Ureter (tissue), 1 donor: Measurements from ENCODE around the gene DSTYK. TPM values are rescaled to one million over a fixed set of nuclear protein-coding genes. Genes with fewer than 3 reads are reported as not detected.

Source experiments
- DNase-seq: peaks from one replicate; pipeline ENCODE4 v3.0.0-alpha.2; 2020; ENCODE audit warnings: low spot score
- total RNA-seq: library from RNA; stranded (reverse); gene quantifications from one replicate; pipeline ENCODE4 v1.2.4, GENCODE V29; 2023
- donor health status: DM: yes; HTN: yes; CAD: no.

Gene DSTYK, protein sequence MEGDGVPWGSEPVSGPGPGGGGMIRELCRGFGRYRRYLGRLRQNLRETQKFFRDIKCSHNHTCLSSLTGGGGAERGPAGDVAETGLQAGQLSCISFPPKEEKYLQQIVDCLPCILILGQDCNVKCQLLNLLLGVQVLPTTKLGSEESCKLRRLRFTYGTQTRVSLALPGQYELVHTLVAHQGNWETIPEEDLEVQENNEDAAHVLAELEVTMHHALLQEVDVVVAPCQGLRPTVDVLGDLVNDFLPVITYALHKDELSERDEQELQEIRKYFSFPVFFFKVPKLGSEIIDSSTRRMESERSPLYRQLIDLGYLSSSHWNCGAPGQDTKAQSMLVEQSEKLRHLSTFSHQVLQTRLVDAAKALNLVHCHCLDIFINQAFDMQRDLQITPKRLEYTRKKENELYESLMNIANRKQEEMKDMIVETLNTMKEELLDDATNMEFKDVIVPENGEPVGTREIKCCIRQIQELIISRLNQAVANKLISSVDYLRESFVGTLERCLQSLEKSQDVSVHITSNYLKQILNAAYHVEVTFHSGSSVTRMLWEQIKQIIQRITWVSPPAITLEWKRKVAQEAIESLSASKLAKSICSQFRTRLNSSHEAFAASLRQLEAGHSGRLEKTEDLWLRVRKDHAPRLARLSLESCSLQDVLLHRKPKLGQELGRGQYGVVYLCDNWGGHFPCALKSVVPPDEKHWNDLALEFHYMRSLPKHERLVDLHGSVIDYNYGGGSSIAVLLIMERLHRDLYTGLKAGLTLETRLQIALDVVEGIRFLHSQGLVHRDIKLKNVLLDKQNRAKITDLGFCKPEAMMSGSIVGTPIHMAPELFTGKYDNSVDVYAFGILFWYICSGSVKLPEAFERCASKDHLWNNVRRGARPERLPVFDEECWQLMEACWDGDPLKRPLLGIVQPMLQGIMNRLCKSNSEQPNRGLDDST
- 12.6 TPM for total RNA-seq

DNA sequence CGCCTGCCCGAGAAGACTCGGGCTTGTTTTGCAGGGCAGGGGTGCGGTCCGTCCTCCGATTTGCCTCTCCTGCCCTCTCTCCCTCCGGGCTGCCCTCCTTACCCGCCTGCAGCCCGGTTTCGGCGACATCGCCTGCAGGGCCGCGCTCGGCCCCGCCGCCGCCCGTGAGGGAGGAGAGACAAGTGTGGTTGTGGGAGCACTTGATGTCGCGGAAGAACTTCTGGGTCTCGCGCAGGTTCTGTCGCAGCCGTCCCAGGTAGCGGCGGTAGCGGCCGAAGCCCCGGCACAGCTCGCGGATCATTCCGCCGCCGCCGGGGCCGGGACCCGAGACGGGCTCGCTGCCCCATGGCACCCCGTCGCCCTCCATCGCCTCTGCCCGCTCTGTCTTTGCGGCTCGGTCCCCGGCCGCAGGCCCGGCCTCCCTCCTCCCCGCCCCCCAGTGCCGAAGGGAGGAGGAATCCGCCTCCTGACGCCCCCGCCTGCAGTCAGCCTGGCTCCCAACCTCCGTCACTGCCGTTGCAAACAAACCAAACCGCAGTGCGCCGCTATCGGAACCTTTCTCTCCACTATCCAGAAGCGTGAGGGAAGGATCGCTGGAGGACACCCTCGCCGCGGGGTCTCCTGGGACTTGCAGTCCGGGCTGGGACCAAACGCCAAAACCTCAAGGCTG is at the start of gene DSTYK:
DSTYK (minus strand) TSS at position 534 of the 670 bp plus-strand sequence; CDS start at position 367, 167 bp downstream.
- DNase-seq = peak; percentile 94

DNA sequence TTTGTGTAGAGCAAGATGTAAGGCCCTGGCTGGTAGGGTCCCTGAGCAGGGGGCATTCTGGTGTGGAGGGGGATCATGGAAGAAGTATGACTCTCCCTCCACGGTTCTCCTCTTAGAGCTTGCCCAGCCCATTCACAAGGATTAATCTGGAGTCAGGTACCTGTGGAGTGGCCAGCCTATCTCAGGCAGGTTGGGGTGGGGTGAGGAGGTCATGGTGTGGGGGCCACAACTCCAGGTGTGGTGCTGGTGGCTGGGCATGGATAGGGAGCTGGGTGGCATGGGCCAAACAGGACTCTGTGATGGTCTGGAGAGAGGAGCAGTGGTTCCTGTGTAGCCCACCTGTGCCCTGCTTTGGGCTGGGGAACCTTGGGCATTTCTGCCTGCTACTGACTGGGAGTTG is 48.5 kb upstream of the DSTYK start:
- DNase-seq = no peak

DNA sequence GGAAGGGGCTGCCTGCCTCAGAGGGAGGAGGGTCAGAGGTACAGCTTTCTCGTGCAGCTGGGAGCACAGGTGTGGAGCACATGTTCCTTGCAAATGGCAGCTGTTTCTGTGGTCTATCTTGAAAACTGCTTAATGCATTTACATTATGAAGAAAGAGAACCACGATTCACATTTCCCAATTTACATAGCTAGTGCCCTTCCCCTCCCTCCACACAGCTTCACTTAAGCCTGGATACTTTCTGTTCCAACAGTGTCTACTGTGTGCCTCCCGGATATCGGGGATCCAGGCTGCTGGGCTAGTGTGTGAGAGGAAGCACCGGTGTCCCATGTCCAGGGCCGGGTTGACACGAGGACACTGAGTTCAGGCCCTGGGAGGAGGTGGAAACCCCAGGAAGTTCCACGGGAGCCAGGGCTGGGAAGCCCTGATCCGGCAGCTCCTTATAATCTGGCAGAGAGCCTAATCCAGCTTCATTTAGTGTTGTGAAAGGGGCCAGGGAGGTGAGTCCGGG is 47.9 kb upstream of the DSTYK start:
- DNase-seq = no peak

DNA sequence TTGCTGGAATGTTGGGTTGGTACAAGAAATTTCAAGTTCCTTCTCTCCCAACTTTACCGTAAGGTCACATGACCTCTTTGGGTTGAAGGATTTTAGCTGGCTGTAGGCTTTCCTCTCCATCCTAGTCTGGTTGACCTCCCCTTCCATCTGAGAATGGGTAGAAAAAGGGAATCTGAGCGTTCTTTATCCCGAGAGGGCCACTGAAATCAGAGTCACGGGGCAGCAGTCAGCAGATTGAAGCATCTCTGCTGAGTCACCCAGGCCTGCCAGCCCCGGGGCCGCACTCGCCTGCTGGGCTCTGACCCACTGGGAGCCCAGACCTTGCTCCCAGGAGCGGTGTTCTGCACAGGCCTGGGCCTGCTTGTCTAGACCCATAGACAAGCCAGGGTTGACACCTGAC is 47.2 kb upstream of the DSTYK start:
- peak; percentile 59 for DNase-seq

DNA sequence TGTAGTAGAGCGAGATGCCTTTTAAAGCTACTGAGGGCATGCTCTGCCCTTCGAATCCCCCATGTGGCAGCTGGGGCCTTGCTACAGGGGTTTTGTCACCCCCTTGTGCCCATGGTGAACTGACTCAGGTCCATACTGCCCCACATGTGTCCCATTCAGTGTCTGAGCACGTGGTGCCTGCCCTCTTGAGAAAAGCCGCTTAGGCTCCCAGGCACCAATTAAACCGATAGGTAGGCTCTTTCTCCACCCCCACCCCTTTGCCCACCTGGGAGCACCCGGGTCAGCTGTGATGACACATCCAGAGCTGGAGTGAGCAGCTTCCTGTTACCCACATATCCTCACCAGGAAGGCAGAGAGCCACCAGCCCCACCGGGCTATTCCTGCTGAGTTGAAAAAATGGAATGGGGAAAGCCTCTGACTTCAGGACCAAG is 46.8 kb upstream of the DSTYK start:
- DNase-seq = no peak

DNA sequence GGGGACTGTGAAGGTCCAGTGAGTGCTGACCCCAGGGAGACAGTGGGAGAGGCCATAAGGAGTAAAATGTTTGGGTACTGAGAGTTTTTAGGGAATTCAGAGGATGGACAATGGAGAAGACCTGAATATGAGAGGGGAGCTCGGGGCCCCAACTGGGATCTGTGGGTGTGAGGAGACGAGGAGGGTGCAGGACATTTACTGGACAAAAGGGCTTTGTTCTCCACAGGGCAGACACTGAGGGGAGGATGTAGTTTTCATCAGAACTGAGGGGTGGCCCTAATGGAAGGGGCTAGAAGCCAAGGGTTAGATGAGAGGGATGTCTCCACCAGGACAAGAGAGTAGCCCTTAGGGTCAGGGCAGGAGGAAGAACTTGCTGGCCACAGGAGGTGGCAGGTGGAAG is 46.2 kb upstream of the DSTYK start:
- DNase-seq = no peak

DNA sequence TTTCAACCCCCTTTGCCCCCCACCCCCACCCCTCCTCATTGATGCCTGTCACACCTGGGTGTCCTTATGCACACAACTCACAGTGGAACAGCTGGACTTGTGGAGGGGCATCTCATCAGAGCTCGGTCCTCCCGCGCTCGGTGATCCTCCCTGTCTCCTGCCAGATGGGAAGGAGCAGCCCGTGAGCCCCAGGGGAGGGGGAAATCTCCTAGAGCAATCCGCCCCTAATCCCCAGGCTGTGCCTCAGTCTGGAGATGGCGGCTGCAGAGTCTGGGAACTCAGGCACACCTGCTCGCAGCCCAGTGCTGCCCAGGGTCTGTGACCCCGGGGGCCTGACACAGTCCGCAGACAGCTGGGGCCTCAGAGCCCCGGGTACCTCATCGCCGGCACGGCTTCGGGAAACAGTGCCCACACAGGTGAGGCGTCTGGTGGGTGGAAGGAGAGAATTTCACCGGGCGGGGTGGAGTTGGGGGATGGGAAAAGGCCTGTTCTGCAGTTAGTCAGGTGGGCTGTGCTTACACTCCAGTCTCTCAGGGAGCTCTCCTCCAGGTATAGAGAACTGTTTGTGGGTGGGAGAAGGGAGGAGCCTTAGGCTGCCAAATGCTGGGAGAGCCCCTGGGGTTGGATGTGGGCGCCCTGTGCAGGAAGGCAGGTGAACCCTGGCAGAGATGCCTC is 45.6 kb upstream of the DSTYK start:
- no peak for DNase-seq

DNA sequence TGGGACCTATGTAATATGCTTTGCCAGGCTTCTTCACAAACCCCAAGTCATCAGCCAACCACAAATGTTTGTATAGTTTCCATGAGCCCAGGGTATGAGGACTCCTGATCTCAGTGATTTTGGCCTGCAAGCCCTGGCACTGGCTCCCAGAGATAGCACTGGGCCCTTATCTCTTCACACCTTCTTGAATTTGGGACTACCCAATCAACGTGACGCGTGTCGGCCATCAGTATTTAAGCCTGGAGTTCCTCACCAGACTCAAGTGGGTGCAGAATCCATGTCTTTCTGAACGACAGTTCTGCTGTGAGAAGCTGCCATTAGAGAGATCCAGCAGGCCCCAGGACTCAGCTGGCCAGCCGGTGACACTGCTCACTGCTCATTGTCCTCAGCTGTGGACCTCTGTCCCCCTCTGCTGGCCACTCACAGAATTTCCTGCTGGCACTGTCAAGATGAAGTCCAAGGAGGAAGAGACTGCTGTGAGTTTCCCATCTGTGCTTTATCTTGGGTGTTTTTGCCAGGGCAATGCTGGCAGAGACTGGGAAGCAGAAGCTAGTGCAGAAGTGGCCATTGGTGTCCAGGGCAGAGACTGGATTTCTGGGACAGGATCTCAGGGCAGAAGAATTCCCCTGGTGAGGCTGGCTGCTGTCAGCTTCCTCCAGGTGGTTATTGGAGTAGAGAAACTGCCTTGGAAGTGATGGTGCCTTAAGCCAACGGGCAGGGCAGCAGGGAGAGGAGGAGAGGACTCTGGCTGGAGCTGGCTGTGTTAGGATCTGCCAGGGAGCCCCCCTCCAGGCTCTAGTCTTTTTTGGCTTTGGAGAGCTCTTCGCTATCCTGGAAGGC is 44.7 kb upstream of the DSTYK start:
- DNase-seq = peak; percentile 94

DNA sequence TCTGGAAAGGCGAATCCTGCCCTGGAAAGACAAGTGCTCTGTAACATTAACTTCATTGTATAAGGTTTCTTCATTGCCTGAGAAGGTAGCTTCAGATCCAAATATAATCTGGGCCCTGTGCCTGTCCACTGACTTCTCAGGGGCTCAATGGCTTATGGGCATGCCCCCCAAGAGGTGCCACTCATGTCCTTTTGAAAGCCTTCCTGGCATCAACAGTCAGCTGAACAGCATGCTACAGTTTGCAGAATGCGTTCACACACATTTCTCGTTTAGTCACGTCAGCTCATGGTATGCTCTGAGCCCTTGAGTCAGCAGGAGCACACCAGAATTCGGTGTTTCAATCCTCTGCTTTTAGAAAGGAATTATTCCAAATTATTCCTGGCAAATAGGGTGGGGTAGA is 40.1 kb upstream of the DSTYK start:
- DNase-seq = no peak

DNA sequence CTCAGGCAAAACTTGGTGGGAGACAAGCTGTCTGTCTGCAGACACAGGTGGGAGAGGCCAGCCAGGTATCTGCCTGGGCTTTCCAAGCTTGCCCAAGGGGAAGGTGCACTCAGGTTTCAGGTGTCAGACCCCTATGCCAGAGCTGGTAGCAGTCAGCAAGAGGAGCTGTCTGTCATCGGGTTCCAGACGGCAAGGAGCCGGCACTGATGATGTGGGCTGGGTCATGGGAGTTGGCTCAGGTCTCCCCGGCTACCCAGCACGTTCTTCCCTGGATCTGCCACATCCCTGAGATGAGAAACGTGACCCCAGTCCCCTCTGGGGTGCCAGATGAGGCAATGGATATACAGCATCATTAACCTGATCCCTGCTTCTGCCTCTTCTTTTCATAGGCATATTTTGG is 39.2 kb upstream of the DSTYK start:
- no peak for DNase-seq

DNA sequence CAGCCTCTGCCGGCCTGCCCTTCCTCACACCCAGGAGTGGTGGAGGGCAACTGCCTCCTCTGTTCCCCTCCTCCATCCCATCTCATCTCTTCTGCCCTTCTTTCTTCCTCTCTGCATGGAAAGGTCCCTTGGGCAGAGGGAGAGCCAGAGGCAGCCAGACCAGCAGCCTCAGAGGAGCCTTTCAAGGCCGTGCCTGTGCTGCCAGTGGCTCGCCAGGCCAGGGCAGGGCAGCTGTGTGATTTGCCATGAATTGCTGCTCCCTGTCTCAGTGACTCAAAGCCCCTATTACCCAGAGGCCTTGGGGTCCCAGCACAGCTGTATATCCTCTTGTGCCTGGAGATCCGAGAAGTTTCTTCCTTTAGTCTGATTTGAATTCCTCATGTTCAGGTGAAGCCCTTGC is 38.1 kb upstream of the DSTYK start:
- no peak for DNase-seq

DNA sequence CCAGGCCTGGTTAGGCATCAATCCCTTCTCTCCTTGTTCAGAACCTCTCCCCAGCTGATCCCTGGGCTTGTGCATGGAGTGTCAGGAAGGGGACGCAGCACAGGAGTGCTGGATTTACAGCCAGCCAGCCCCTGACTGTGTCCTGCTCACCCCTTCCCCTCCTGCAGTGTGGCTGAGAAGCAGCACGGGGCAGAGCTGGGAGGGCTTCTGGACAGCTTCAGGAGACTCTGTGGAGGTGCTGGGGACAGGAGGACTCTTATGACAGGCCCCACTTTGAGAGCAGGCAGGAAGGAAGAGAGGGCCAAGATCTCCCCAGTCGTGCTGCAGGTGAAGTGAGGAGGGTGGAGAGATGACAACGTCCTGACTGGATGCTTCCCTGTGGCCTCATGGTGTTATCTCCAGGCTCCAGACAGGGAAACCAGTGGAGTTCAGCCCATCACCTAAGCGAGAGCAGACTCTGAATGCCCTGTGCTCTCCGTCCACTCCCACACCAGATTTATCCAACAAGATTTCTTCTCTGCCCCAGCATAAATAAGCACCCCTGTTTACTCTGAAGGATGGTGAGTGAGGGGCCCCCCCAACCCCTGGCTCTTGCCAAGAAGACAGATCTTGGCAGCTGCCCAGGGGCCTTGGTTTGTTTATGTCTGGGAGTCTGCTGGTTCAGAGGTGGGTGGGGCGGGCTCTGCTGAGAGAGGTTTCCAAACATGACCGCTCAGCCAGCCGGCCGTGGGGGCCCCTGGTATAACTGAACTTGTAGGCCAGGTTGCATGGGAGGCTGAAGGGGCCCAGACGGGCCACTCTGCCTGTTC is 37.5 kb upstream of the DSTYK start:
- DNase-seq = peak; percentile 85

DNA sequence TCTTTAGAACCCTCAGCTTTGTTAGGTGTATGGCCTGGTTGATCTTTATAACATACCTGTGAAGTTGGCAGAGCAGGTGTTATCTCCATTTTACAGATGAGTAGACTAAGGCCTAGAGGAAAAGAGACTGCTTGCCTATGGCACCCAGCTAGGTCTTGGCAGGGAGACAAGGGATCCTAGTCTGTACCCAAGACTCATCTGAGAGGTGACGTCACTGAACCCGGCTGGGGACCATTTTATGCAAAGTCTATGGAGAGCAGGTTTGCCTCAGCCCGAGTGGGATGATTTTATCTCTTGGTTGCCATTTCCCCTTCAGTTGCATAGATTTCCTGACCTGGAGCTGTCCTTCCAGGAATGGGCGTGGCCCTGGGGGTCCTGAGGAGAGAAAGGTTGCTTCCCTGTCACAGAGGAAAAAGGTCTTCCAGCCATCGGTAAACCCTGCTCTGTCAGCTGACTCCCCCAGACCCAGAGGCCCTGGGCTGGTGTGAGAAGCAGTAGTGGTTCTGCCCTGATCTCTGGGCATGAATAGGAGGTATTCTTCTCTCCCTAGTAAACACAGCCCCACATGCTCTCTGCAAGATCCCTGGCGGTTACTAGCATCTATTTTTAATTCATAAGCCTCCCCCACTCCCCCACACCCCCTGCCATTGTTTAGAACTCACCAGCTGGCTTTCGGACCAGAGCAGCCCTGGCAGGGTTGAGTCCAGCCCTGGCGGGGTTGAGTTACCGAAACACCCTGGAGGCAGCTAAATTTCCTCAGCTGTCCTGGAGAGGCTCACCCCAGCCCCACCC is 35.8 kb upstream of the DSTYK start:
- DNase-seq = no peak

DNA sequence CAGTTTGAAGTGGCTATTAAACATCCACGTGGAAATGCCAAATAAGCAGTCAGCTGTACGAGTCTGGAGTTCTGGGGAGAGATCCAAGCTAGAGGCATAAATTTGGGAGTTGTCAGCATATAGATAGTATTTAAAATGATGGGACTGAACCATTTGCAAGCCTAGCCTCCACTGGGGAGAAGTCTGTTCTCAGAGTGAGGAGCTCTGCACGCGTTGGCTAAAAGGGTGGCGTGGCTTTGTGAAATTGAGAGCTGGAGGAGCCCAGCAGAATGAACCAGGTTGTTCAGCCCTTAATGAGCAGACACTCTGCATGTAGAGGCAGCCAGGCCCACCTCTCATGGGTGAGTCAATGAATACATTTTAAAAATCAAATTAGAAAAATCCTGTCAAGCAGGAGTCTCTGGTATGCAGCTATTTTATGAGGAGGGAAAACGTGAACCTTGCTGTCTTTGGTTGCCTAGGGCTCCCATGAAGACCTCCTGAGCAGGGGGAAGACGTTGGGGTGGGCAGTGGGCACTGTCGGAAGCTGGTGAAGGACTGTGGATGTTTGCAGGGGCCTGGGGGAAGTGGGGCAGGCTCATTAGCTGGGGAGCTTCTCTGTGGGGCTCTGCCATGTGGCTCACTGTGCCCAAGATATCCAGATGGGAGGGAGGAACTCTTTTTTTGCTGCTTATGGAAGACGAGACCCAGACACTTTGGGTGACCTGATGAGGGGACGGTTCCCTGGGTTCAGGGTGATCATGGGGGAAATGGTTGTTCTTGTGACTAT is 35.0 kb upstream of the DSTYK start:
- no peak for DNase-seq

DNA sequence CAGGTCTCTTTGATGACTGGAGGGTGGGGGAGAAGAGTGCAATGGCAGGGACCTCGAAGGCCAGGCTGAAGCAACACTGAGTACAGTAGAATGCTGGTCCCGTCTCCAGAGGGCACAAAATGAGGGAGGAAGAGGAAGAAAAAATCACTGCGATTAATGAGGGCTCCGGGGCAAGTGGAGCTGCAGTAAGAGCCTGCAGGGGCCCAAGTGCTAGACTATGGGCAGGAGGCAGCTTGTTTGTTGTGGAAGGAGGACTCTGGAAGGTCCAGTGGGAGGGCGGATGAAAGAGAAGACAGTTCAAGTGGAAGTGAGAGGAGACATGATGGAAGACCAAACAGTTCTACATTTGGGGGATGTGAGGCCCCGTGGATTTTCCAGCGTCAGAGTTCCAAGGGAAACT is 33.6 kb upstream of the DSTYK start:
- no peak for DNase-seq

DNA sequence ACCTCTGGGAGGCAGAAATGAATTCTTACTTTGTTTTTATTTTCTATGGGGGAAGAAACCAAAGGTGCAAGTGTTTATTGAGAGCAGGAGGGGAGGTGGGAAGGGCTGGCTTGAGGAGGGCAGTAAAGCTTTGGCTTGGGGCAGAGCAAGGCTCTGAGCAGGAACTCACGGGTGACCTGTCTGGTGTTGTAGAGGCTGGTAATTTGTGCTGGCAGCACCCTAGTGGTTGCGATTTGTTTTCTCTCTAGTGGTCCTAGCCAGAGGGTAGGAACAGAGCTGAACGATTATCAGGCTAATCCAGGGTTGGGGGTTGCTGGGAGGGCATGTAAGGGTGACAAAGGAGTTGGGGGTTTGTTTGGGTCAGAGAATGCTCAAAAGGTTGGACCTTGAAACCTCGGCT is 32.9 kb upstream of the DSTYK start:
- no peak for DNase-seq

DNA sequence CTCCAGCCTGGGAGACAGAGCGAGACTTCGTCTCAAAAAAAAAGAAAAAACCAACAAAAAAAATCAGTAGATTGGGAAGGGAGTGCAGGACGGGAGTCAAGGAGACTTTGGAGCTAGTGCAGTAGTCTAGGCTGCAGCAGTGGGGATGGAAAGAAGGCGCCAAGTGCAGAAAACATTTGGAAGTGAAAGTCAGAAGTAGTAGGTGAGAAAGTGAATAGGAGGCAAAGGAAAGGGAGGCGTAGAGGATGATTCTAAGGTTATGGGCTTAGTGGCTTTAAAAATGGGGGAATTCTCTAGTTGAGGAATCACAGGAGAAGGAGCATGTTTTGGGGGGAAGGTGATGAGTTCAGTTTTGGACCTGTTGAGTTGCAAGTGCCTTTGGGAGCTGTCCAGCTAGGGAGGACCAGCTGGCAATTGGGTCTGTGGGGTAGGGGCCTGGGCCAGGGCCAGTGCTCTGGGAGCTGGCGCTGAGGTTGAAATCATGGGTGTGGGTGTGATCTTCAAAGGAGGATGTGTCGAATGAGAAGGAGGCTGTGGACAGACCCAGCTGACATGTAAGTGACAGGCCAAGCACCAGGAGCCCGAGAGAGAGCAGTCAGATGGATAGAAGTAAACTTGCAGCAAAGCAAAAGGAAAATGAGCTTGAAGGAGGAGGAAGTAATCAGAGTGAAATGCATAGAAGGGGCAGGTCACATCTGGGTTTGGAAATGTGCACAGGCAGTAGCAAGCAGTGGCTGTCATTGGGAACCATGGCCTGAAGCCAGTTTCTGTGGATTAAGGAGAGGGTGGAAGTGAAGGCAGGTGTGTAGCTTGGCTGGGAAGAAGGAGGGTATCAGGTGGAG is 32.1 kb upstream of the DSTYK start:
- no peak for DNase-seq
